Cerebellar cortex (tissue), 1 donor: ENCODE measurements around the gene LRRC8C.

Experiments used
- DNase-seq: peaks from one replicate; pipeline ENCODE4 v3.0.0-alpha.2; 2015; ENCODE audit warnings: low spot score

LRRC8C gene

DNA sequence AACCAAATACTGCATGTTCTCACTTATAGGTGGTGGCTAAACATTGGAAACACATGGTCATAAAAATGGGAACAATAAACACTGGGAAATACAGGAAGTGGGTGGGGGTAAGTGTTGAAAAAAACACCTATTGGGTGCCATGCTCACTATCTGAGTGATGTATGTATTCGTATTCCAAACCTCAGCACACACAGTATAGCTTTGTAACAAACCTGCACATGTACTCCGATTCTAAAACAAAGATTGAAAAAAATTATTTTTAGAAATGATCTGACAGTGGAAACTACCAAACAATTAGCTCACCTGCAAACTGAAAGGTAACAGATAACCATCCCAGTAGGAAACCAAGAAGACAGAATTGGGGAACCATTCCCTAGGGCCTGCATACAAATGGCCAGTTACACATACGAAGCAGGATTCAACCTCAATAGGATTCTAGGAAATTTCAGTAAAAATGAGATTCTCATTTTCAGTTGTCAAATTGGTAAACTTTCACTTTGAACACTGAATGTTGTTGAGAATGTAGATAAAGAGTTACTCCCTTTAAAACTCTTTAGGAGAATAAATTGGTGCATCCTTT lies 99.8 kb downstream of the LRRC8C start:
- no peak for DNase-seq

DNA sequence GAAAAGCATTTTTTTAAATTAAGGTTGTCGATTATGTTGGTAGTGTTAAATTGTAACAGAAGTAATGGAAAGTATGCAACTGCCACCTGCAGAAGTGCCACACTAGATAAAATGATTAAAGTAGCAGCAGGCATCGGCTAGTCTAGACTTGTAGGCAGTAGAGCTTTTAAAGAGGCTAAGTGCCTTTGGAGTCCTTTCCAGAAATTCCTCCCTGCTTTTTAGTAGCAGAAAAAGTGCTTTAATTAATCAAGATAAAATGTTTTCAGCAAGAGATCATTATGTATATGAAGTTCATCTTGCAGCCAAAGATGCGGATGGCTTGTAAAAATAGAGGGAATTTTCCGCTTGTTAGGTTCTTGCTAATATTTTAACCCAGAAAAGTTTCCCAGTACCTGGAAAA lies 100.8 kb downstream of the LRRC8C start:
- DNase-seq: no peak

DNA sequence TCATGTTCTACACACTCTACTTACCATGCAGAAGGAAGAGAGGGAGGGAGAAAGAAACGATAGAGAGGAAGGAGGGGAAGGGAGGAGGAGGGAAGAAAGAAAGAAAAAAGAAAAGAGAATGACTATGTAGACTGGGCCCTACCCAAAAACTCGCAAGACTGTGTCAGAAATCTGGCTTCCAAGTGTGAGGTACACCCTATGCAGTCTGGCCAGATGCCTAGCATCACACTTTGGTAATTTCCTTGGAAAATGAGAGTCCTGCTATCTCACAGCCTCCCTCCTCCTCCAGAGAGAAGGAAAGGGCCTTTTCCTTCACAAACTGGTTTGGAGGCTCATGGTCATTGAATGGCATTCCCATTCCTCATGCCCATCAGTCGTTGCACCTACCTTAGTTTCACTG lies 101.5 kb downstream of the LRRC8C start:
- DNase-seq: no peak

DNA sequence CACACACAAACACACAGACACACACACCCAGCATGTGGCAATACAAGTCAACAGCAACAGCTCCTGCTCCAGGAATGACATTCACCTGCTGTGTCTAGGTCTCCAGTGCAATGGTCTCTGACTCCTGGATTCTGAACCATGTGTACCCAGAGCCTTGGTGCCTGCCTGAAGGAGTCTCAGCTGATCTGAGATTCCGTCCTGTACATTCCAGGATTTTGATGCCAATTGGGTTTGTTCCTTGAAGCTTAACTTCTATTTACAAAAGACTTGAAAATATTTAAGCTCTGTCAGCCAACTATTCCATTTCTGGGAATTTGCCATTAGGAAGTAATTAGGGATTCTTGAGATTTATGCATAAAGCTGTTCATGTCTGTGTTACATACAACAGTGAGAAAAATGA lies 102.6 kb downstream of the LRRC8C start:
- DNase-seq: no peak

DNA sequence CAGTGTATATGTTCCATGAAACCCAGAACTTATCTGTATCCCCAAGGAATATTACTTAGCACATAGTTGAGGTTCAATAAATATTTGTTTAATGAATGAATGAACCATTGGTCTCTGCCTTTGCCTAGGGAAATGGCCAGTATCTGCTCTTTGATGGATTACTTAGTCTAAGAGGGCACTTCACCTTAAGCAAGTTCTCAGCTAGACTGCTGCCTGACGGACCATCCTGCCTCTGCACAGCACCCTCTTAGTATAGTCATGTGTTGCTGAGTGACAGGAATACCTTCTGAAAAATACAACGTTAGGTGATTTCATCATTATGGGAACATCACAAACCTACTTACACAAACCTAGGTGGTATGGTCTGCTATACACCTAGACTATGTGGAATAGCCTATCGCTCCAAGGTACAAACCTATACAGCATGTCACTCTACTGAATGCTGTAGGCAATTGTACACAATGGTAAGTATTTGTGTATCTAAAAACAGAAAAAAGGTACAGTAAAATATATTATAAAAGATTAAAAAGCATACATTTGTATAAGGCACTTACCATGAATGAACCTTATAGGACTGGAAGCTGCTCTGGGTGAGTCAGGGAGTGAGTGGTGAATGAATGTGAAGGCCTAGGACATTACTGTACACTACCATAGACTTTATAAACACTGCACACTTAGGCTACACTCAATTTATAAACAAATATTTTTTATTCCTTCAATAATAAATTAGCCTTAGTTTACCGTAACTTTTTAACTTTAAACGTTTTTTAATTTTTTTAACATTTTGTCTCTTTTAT lies 104.2 kb downstream of the LRRC8C start:
- DNase-seq: no peak

DNA sequence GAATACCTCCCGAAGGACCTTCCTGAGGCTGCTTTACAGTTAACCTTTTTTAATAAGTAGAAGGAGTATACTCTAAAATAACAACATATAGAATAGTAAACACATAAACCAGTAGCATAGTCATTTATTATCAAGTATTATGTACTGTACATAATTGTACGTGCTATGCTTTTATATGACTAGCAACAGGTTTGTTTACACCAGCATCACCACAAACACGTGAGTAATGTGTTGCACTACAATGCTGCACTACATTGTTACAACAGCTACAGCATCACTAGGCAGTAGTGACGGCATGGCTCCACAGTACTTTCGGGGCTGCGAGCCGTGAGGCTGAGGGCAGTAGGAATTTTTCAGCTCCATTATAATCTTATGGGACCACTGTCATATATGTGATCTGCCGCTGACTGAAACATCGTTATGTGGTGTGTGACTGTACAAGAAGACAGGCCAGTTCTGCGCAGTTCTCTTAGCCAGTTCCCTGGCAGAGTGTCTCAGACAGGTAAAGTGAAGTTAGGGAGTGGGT lies 105.1 kb downstream of the LRRC8C start:
- DNase-seq: no peak

DNA sequence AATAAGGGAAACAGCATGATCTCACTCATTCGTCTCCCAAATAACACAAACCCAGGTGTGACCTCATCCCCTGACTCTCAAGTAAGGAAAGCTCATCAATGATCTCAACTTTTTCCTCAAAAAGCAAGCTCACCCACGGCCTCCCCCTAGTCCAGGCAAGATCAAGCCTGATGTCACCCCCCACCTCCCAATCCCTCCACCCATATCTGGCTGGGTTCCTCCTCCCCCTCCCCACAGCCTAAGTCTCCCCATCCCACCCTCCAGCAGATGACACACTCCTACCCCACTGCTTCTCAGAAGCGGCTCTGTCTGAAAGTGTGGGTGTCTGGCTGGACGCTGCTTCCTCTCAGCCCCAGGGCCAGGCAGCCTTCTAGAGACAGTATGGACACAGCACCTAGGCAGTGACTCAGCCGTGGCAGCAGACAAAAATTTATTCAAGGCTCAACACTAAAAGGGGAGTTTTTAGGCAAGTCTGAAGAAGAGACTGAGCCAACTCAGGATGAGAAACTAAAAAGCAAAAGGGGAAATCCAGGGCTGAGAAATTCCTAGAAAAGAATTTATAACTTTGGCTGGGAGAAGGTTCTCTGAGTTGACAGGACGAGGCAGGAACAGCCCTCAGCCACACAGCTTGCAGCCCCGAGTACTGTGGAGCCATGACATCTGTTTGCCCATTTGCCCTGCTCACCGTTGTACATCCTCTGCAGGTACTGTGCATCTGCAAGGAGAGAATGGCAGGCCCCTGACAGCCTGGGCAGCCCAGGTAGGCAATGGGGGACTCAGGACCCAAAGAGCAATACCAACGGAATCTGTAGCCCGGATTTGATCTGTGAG lies 106.3 kb downstream of the LRRC8C start:
- no peak for DNase-seq

DNA sequence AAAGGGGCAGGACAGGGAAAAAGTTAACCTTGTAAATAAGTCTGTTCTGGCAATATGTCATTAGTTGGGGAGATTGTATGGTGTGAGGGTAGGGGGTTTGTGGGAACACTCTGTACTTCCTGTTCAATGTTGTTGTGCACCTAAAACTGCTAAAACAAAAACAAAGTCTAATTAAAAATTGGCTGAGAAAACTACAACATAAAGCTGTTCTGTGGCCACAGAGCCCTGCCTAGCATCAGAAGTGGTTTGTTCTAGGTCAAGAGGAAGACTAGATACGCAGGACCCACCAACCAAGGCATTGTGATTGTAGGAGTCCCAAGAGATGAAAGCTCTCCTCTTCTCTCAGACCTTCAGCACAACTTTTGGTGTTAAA lies 106.9 kb downstream of the LRRC8C start:
- no peak for DNase-seq

DNA sequence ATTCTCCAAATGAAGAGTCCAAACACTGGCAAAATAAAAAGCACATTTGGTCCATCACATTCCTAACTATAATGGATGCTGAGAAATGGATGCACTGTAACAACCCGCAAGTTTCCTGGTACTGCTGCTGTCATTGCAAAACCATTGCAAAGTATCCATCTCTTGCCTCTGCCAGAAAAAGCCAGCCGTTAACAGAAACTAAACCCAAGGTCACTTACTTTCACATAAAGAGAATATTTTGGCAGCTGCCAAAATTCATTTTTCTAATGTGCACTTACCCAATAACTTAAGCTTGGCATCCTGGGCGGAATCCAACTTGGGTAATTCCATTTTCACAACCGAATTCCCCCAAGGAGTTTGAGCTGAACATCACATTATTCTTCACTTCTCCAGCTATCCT lies 110.9 kb downstream of the LRRC8C start:
- DNase-seq: no peak

DNA sequence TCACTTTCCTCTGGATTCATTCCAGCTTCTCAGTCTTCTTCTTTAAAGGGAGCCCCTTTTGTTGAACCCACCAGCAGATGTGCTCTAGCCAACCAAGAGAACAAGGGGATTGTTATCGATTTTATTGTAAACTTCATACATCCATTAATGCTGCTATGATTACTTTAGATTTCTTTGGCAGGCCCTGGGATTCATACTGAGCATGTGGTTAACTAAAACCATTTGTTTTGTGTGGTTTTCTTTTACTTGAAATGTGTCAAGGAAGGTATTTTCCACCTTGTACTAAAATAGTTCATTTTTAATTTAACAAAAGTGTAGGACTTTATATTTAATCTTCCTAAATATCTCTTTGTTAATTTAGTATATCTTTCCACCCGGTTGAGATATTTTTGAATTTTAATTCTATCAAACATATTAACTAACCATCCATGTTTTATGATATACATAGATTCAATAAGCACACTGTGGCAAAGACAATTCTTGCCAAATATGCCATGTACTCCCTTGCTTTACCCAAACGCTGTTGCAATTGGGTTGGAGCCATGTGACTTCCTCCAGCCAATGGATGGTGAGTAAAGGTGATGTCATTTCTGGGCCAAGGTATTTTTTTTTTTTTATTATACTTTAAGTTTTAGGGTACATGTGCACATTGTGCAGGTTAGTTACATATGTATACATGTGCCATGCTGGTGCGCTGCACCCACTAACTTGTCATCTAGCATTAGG lies 113.7 kb downstream of the LRRC8C start:
- DNase-seq: no peak

DNA sequence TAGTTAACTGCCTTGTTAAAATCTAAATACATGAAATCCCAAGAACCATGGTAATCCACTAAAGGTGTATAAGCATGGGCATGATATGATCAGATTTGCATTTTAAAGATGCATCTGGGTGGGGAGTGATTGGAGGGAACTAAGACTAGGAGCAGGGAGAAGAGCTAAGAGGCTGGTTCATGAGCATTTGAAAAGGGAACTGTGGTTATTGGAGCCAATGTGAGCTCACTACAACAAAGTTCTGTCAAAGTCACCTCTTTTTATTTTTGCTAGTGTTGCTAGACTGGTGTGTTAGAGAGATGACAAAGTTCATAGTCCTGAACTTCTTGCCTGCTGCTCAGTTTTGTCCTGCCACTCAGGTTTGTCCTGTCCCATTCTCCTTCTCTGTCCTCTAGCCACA lies 120.8 kb downstream of the LRRC8C start:
- DNase-seq: no peak

DNA sequence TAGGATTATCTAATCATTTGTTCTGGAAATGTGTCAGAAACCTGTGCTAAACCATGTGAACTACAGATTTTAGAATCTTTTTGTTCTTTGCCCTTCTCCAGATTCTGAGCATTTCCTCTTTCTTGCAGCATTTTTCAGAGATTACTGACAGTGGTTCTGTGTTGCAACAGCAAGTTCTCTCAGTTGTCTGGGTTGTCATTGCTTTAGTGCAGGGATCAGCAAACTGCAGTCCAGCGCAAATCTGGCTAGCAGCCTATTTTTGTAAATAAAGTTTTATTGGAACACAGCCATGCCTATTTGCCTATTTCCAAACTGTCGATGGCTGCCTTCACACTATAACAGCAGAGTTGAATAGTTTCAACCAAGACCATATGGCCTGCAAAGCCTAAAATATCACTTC lies 121.6 kb downstream of the LRRC8C start:
- no peak for DNase-seq

DNA sequence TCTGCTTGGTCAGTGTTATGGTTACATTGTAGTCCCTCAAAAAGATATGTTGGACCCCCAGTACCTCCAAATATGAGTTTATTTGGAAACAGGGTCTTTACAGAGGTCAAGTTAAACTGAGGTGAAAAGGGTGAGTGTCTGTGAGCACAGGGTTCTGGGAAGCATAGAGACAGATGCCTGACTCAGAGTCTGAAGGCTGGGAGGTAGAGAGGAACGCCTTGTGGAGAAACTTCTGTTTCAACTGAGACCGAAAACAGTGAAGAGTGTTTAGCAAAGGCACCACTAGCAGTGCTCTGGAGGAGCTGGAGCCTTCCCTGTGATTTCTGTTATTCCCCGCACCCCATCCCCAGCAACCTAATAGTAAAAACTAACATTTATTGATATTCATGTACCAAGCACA lies 122.7 kb downstream of the LRRC8C start:
- DNase-seq: no peak

DNA sequence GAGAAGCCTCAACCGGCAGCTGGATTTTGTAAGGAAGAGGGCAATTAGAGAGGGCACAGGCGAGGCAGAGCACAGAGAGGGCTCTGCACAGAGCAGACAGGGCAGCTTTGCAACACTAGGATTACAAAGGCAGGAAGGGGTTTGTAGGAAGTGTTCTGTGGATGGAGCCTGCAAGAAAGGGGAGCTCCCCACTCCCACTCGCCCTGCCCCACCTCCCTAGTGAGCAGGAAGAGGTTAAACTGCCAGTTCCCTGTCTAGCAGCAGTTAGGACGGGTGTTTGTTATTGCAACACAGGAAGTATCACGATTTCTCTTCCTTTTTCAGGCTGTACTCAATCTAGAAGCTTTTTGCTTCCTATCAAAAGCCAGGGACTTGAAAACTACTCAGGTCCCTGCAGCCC lies 124.6 kb downstream of the LRRC8C start:
- peak; percentile 4 for DNase-seq

DNA sequence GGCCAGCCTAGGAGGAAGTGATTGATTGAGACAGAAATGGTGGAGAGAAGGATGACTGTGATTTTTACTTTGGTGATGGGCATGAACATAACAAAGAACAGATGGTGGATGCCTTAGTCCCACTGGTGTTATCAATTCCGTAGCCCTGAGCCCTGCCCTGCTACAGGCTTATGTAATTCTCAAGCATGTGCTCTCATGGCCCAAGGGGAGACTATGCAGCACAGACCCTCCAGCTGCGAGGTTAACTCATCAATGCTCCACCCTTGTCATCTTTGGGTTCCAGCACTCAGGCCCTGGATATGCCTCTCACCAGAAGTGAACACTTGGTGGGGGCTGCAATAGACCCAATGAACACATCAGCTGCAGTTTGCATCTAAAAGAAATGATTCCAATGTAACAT lies 125.2 kb downstream of the LRRC8C start:
- no peak for DNase-seq

DNA sequence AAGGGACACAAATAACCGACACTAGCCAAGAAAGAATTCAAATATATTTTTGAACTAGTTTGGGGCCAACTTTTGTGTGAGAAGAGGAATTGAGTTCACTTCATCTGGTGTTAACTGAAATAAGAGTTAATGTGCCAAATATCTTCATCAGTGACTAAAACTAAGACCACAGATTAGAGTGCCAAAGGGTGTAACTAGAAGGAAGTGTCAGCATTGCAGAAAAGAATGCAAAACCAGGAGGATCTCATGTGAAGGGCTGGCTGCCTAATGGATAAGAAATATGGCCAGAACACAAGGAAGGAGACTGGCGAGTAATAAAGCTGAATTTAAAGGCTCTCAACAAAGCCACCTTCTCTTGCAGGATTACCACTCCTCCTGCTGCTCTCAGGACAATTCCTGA lies 126.1 kb downstream of the LRRC8C start:
- no peak for DNase-seq

DNA sequence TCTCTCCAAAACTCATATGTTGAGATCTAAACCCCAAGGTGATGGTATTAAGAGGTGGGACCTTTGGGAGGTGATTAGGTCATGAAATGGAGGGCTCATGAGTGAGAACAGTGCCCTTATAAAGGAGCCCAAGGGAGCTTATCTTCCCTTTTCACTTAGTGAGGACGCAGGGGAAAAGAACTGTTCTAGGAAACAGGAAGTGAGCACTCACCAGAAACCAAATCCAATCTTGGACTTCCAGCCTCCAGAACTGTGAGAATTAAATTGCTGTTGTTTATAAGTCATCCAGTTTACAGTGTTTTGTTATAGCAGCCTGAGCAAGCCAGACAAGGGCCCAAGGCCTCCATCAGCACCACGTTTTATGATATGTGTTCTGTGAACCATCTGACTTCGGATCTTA lies 127.6 kb downstream of the LRRC8C start:
- no peak for DNase-seq

DNA sequence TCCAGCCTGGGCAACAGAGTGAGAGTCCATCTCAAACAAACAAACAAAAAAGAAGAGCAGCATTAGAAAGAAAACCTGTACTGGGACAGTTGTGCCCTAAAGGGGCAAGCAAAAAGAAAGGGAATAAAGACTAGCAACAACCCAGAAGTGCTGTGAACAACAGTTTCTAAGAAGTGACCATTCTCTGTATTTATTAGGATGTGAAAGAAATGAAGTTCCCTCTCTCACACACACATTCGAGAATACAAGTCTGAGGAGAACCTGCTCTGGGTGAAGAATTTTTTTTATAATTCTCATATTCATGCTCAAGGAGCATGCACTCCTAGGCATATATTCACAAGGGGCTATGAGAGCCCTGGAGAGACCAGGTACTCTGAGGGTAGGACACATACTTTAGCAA lies 128.4 kb downstream of the LRRC8C start:
- no peak for DNase-seq

DNA sequence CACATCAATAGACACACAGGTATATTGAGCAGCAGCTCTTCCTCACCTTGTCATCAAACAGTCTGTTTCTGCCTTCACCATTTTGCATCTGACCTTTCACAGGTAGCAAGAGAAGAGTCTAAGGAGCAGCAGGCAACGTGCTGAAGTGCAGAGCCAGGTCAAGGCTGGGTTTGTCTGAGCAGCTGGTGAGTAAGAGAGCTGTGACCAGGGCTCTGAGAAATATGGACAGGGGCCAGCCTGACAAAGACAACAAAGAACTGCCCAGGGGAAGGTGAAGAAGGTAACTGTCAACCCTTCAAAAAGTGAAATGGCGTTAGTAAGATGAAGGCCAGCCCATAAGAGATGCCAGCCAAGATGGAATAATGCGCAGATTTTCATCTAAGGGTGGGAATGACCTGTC lies 129.0 kb downstream of the LRRC8C start:
- DNase-seq: peak; percentile 14

DNA sequence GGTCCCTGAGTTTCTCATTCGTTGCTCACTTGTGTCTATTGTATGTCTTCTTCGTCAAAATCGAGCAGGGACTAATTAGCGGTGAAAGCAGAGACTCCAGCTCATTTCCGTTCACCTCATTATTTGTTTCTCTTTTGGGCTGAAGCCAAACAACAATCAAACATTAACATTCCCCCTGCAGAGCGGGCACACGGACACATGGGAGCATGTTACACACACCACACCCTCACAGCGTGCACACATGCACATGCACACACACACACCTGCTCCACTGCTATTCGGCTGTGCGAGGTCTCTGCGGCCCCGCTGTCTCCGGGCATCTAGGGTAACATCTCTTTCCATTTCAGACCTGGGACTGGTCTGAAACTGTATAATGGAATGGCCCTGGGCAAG lies 129.5 kb downstream of the LRRC8C start:
- peak; percentile 10 for DNase-seq

DNA sequence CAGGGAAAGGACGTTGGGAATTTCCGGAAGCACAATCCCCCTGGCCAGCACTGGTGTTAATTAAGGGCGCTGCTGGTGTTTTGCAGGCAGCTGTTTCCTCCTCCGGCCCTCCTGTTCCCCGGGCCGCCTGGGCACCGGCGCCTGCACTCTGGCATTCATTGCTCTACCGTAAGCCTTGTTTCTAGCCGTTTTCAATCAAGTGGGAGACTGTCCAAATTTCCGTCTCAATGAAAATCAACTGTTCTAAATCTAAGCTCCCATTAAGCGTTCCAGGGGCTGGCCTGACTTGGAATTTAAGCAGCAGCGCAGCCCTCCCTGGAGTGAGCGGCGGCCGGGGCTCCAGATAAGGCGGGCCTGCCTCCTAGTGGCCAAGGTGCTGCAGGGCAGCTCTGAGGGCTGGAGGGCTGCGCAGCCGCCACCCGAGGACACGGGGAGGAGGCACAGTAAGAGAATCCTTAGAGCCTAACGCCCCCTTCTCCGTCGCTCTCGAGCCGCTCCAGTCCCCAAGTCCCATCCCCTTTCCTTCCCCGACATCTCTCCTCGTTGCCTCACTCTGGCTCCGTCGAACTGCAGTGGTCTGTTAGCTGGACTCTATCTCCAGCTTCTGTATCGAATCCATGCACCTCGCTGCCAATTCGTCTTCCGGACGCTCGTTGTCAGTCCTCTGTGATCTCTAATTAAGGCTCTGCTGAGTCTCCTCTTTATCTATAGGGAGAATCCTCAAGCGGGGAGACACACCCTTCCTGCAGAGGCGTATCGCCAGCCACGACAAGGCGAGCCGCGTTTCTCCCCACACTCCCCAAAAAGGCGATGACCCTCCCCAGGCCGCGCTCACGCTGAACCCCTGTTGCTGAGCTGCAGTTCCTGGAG lies 130.1 kb downstream of the LRRC8C start:
- DNase-seq: peak; percentile 75
